Measurements from ENCODE around the gene RPL19.

RPL19 gene

DNA sequence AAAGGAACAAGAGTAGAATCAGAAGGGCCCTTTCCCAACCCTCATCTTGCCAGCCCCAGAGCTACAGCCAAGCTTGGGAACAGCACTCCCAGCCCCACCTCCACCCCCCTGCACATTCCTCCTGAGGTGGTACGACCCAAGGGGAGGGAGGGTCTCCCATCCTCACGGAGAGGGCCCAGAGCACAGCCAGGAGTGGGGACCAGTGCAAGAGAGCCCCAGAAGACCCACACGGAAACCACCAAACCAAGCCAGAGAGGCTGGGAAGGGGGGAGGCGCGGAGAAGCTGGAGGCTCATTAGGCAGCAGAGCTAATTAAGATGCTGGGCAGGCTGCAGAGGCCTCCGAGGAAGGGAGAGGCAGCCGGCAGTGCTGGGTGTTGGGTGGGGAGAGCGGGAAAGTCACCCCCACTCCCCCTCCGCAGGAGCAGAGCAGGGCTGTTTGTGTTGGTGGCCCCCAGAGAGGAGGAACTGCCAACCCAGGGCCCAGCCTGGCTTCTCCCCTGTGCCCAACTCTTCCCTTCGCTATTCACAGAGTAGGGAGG, 5.0 kb upstream of the RPL19 start:
- peak overlapping the region in 1 of 7 experiments; percentile 74 for H3K4me3 ChIP-seq
- H3K27ac ChIP-seq, result peak overlapping the region in 13 of 21 experiments; percentile 16 to 100 (median 79)

DNA sequence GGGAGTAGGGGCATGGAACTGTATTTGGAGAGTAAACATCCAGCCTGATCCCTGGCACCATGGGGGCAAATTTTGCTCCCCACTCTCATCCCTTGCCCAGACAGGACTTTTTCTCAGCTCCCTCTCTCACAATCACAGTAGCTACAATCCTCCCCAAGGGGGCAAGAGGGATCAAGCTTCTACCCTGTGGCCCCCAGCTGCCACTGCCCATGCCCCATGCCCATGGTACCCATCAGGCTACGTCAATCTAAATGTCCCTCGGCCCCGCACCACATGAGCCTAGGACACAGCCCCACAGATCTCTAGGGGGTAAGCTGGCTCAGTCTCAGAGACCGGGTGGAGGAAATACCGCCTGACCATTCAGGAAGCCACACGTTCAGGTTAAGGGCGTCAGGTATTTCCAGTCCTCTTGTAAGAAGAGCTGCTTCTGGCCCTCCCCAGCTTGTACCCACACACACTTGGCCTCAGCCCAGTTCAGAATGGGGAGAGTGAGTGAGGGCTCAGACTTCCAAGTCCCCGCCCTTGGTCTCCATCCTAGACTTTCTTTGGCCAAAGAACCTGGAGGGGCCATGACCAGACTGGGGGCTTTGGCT, 4.4 kb upstream of the RPL19 start:
- H3K27ac ChIP-seq, result peak overlapping the region in 15 of 21 experiments; percentile 16 to 100 (median 82)
- H3K4me3 ChIP-seq, result peak overlapping the region in 2 of 7 experiments; percentile 60 to 74

DNA sequence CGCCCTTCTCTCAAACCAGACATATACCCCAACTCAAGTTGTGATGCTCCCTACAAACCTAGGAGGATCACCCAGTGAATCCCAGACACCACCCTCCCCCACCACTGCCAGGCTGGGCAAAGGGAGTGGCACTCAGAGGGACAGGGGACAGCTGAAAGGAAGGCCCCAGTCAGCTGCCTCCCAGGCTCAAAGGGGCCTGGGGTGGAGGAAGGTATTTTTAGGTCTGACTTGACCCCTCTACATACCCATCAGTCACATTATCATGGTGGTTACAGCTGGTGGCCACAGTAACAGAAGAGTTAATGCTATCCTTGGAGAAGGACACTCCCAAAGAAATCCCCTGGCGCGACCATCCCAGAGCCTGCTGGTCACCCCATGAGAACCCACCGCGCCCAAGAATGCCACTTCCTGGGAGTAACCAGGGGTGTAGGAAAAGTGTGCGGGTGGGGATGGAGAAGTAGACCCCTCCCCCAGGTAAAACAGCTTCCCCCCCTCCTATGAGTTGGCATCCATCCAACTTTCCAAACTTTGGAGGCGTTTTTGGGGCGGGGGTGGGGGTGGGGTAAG, 3.8 kb upstream of the RPL19 start:
- H3K4me3 ChIP-seq, result peak overlapping the region; percentile 50 to 78 (median 69)

DNA sequence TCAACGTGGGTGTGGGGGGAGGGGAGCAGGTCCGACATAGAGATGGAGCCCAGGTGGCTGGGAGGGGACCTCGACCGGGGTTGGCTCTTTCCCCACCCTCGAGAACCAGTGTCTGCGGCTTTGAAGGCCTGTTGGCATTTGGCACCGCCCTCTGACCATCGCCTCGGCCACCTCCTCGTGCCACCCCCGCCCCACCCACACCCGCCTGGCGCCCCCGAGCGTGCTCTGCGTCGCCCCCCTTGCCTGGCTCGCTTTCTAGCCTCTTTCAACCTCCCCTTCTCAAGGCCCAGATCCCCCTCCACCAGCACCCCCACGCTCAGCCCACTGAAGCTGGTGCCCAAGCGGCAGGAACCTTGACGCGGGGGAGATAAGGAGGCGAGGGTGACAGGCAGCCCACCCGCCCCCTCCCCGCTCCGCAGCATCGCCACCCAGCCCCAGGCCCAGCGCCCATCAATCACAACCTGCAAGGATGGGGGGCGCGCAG, 3.2 kb upstream of the RPL19 start:
- Histone ChIP-seq H3K27ac (peak overlapping the region in 20 of 21 experiments; percentile 7 to 100 (median 80)), H3K4me3 (peak overlapping the region; percentile 50 to 78 (median 69))

More for the DNA sequence above, 3.8 kb upstream of the RPL19 start:
- peak overlapping the region in 15 of 21 experiments; percentile 69 to 100 (median 83) for H3K27ac ChIP-seq

DNA sequence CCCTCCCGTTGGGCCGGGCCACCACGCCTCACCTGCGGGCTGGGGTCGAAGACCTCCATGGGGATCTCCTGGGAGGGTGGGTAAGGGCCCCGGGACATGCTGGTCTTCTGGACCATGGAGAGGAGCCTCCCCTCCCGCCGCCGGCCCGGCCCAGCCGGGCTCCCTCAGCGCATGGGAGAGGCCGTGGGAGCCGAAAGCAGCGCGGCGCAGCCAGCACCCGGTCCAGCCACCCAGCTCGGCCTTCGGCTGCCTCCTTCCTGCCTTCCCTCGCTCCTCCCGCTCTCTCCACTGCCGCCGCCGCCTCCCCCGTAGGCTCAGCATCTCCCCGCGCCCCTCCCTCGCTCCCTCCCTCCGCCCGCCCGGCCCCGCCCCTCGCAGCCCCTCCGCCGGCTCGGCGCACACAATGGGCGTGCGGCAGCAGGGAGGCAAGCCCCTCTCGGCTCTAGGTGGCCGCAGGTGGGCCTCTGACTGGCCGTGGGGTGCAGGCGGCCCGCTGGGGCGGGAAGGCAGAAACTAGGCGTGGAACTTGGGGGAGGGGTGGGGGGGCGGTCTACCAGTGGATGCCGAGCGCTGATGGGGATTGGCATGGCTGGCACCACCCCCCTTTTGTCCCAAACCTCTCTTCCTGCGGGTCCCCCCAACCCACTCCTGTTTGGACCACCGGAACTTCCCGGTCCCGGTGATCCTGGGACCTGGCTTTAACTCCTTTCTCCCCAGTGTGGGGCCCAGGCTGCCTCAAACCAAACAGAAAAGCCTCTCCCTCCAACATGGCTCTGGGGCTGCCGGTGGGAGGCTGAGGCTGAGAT, 2.5 kb upstream of the RPL19 start, which contains the start of gene CACNB1:
CACNB1 (minus strand) TSS at position 290 of the 806 bp plus-strand sequence; CDS start at position 116, 174 bp downstream.
- Histone ChIP-seq H3K27ac (peak within 1 kb of the TSS in 20 of 21 experiments; percentile 7 to 100 (median 80)), H3K4me3 (peak within 1 kb of the TSS; percentile 50 to 78 (median 69))

DNA sequence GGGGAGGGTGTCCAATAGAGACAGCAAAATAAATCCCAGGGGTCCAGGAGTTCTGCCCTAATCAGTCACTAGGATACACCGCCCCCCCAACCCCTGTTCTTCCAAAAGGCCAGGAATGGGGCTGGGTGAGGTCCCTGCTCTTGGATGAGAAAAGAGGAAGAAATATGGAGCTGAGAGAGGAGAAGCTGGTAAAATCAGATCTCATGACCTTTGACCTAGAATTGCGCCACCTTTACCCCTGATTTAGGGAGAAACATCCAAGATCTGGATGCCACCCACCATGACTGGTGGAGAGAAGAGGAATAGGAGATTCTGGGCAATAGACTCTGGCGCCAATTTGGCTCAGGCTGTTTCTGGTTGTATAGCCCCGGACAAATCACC, 1.9 kb upstream of the RPL19 start:
- Histone ChIP-seq H3K4me3 (peak overlapping the region in 3 of 7 experiments; percentile 60 to 74 (median 69)), H3K27ac (peak overlapping the region in 16 of 21 experiments; percentile 7 to 100 (median 82))

DNA sequence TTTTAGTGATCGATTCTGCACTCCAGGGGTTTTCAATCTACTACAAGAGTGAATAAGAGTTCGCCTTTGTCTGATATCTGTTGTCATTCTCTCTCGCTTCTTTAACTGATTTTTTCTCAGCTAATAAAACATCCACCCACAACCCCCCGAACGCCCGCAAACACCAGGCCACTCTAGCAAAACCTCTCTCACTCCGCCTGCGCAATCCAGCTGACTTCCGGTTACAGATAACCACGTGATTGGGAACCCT, 338 bp upstream of the RPL19 start:
- H3K4me3 ChIP-seq, result peak overlapping the region; percentile 77 to 96 (median 83)
- peak overlapping the region; percentile 95 to 100 (median 99) for H3K27ac ChIP-seq

DNA sequence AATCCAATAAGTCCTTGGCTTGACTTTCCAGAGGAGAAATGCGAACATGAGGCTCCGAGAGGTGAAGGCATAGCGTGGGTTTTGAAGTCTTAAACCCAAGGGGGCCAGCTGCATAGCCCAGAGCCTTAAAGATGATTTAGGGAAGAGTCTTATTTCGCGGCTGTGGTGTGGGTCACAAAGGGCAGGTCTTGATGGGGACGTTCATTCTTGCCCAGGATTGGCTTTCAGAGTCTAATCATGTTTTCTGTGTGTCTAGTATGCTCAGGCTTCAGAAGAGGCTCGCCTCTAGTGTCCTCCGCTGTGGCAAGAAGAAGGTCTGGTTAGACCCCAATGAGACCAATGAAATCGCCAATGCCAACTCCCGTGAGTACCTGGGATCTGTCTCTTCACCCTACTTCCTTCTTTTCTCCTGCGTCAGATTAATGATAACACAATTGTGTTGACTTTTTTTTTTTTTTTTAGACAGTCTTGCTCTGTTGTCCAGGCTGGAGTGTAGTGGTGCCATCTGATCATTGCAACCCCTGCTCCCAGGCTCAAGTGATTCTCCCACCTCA, 951 bp downstream of the RPL19 start:
- peak overlapping the region in 20 of 21 experiments; percentile 95 to 100 (median 99) for H3K27ac ChIP-seq
- H3K4me3 ChIP-seq, result peak overlapping the region; percentile 77 to 96 (median 83)

DNA sequence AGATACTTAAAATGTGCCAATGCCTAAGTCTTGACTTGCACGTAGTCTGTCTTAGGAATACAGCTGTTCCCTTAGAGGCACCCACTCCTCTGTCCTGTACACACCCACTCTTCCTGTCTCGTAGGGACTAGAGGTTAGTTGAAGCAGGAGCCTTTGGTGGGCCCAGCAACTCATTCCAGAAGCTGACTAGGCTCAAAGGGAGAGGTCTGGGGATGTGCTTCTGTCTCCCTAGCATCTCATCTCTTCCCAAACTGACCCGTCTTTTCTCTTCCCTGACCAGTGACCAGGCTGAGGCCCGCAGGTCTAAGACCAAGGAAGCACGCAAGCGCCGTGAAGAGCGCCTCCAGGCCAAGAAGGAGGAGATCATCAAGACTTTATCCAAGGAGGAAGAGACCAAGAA, 4.2 kb downstream of the RPL19 start:
- Histone ChIP-seq H3K4me3 (no peak overlapping the region), H3K27ac (no peak overlapping the region)

DNA sequence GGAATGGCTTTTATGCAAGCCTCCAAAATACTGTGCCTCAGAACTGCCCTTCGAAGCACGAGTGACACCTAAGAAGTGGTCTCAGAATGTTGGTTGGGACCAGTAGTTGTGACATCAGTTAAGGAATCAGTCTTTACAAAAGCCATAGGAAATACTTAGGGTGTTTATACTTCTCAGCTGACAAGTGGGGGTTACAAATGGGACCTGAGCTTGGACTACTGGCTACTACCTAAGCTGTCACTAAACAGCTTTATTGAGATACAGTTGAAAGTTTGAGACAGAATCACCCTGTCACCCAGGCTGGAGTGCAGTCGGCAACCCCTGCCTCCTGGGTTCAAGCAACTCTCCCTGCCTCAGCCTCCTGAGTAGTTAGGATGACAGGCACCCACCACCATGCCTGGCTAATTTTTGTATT, 5.0 kb downstream of the RPL19 start:
- Histone ChIP-seq H3K27ac (no peak overlapping the region), H3K4me3 (no peak overlapping the region)

DNA sequence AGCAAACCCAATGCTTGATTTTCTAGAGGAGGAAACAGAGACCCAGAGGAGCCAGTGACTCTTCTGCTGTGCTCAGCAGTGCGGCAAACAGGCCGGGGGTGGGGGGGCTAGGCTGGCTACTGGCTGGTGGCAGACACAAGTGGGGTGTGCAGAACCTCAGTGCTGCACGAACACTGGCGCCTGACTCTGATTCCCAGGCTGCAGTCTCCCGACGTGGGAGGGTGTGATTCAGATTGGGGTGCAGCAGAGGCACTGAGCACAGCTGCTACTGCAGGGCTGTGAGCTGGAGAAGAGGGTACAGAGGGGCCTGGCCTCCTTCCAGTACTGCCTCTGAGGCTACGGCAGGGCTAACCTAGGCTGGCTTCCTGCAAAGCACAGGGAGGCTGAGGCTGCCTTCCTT, 8.1 kb downstream of the RPL19 start:
- peak overlapping the region in 4 of 21 experiments; percentile 21 to 78 (median 71) for H3K27ac ChIP-seq

DNA sequence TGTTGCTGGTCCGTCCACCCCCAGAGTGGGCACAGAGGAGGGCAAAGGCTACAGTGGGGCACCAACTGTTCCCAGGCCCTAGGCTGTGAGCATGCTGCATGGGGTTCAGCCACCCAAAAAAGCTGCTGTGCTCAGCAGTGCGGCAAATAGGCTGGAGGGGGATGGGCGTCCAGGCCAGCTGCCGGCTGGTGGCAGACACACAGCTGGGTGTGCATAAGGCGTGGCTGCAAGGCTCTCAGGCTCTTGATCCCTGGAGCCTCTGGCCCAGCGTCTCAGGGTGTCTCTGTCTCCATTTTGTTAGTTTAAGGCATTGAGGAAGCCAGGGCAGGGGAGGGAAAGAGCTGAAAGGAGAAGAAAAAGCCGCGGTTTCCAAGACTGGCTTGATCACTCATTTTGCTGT, 8.8 kb downstream of the RPL19 start:
- H3K27ac ChIP-seq, result peak overlapping the region in 14 of 21 experiments; percentile 3 to 78 (median 48)
- no peak overlapping the region for H3K4me3 ChIP-seq

More for the DNA sequence above, 8.1 kb downstream of the RPL19 start:
- H3K4me3 ChIP-seq, result no peak overlapping the region

DNA sequence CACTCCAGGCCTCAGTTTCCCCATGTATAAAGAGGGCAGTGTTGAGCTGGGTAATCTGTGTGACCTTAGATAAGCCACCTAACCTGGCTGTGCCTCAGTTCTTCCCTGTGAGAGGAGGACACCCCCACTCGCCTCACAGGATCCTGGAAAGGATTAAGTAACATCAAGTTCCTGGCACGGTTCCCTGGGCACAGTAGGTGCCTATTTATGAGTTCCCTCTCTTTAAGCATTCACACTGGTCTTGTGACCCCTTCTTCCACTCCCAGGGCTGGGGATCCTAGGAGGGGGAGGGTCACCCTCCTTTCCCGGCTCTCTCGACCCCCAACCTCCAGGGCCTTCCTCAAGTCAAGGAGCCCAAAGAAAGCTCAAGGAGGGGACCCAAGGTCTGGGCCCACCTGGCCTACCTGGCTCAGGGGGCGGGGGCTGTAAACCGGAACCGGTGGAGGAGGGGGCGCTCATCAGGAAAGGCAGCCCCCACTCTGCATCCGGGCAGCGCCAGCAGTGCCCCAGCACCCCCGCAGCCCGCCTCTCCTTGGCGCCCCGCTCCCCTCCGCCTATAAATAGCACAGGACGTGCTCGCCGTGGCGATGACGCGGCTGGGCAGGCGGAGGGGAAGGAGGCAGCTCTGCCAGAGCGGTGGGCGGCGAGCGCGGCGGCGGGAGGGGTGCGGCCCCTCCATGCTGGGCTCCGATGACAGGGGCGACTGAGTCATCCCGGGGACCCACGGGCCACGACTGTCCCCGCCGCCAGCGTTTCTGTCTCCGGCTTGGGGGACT, 9.4 kb downstream of the RPL19 start:
- H3K4me3 ChIP-seq, result peak overlapping the region in 6 of 7 experiments; percentile 22 to 39 (median 26)
- peak overlapping the region in 16 of 21 experiments; percentile 3 to 78 (median 48) for H3K27ac ChIP-seq

DNA sequence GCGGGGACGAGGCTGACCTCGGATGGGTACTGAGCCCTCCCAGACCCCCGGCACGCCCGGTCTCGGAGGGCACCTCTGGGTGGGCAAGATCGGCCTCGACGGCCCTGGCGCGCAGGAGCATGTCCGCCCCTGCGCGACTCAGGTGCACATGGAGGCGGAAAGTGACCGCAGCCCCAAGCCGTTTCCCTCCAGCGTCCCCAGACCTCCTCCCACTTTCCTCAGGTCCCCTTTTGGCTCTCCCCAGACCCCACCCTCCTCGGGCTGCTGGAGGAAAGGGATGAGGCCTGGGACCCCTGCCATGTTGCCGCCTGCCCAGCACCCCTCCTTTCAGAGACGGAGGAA, 10.0 kb downstream of the RPL19 start:
- Histone ChIP-seq H3K27ac (peak overlapping the region in 14 of 21 experiments; percentile 2 to 78 (median 61)), H3K4me3 (peak overlapping the region in 6 of 7 experiments; percentile 22 to 39 (median 26))

DNA sequence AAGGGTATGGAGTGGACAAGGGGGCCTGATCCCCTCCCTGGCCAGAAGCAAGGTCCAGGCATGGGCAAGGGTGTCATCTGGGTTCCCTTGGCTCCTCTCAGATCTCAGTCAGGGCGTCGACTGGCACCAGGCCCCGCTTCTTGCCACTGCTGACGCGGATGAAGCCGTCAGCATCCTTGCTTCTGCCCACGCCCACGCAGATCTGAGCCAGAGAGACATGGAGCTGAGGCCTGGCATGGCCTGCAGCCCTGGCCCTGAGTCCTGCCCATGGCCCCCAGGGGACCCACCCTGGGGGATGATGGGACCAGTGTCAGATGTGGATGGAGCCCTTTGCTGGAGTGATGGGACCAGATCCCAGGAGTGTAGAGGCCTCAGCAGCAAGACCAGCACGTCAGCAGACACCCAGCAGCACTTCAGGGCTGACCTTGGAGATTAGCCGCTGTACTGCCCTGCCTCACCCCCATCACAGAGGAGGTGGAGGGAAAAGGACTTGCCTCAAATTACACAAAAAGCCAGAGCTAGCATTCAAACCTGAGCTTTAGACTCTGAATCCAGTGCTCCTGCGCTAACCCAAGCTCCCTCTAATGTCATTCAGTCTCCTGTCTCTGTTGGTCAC, 12.2 kb downstream of the RPL19 start:
- peak overlapping the region in 12 of 21 experiments; percentile 9 to 69 (median 38) for H3K27ac ChIP-seq

DNA sequence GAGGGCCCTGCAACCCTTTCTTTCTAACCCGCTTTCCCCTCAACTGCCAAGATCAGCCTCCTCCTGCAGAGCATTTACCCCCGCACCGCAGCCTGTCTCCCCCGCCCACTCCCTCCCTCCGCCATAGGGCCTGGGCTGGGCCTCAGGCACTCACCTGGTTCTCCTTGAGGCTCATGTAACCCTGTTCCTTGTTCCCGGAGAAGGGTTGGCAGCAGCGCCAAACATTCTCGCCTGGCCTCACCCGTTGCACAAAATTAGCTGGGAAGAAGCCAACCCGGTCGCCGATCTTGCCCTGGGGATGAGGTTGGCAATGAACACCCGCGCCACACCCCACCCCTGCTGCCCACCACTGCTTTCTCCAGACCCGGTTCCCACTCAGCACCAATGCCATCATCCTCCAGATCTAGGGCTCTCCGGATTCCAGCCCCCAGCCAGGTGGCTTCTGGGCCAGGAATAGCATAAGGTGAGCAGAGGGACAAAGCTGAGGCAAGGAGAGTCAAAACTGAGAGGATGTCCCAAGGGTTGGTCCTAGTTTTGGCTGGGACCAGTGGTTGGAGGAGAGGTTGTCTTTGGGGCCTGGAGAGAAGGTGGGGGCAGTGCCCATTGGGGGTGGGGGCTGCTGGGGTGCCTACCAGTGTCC, 12.9 kb downstream of the RPL19 start:
- Histone ChIP-seq H3K4me3 (no peak overlapping the region), H3K27ac (peak overlapping the region in 10 of 21 experiments; percentile 1 to 69 (median 48))

More for the DNA sequence above, 12.2 kb downstream of the RPL19 start:
- H3K4me3 ChIP-seq, result no peak overlapping the region

DNA sequence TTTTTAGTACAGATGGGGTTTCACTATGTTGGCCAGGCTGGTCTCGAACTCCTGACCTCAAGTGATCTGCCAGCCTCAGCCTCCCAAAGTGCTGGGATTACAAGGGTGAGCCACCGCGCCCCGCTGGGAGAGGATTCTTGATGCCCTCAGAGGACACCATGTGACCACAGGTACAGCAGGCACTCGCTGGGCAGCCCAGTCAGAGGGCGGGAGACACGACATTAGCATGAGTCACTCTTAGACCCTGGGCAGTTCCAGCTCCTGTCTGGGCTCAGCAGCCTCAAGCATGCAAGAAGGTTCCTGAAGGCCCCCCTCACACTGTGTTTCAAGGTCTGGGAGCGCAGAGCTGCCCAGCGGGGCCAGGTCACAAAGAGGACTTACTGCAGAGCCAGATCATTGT, 13.8 kb downstream of the RPL19 start:
- no peak overlapping the region for H3K4me3 ChIP-seq
- H3K27ac ChIP-seq, result peak overlapping the region in 1 of 21 experiments; percentile 2
